ENCODE results near the gene SUSD6. TPM values are rescaled to one million over a fixed set of nuclear protein-coding genes. Genes with fewer than 3 reads are reported as not detected.
A peak's percentile ranks its signal among the peaks of the same experiment; 100 is the strongest.

The SUSD6 gene
- total RNA-seq, 1 donor = 17.7 TPM

- Histone ChIP-seq H3K4me1 (ENCODE audit: insufficient read depth, low read length) (peaks cover 45% of the 10 kb centered on the region), H3K27me3 (ENCODE audit: insufficient read depth, low read length) (no peaks in the 10 kb centered on the region), H4K20me1 (ENCODE audit: insufficient read depth, low read length) (peaks cover 50% of the 10 kb centered on the region), H3K36me3 (ENCODE audit: insufficient read depth, low read length) (no peaks in the 10 kb centered on the region), H3K4me2 (ENCODE audit: insufficient read depth, low read length) (peak overlapping the region; percentile 7), H3K9me3 (ENCODE audit: low read depth, low read length) (no peaks in the 10 kb centered on the region), H3K79me2 (ENCODE audit: insufficient read depth, low read length) (peaks cover 88% of the 10 kb centered on the region), H3K27ac (ENCODE audit: low read depth, low read length) (peak overlapping the region; percentile 6), H3K4me3 (ENCODE audit: insufficient read depth, low read length) (no peak overlapping the region), H2AFZ (ENCODE audit: low read length) (no peak overlapping the region)
- no peak for DNase-seq (ENCODE audit: insufficient read length, low spot score, missing footprints)
- no peak for TF ChIP-seq CTCF (IDR thresholded peaks at IDR 0.05; ENCODE audit: extremely low read depth, low read depth, low read length)
Measured at GRCh38 chr14:69650948-69651369, 39.6 kb downstream of the SUSD6 start.

- H4K20me1 ChIP-seq (ENCODE audit: insufficient read depth, low read length) = peaks cover 55% of the 10 kb centered on the region
- H3K4me2 ChIP-seq (ENCODE audit: insufficient read depth, low read length) = peak overlapping the region; percentile 7
- no peak for TF ChIP-seq CTCF (IDR thresholded peaks at IDR 0.05; ENCODE audit: extremely low read depth, low read depth, low read length)
- H3K4me3 ChIP-seq (ENCODE audit: insufficient read depth, low read length) = no peak overlapping the region
- DNase-seq (ENCODE audit: insufficient read length, low spot score, missing footprints) = no peak
- H3K4me1 ChIP-seq (ENCODE audit: insufficient read depth, low read length) = peaks cover 45% of the 10 kb centered on the region
- no peaks in the 10 kb centered on the region for H3K36me3 ChIP-seq (ENCODE audit: insufficient read depth, low read length)
- H3K27ac ChIP-seq (ENCODE audit: low read depth, low read length) = peak overlapping the region; percentile 6
- no peaks in the 10 kb centered on the region for H3K27me3 ChIP-seq (ENCODE audit: insufficient read depth, low read length)
- peaks cover 90% of the 10 kb centered on the region for H3K79me2 ChIP-seq (ENCODE audit: insufficient read depth, low read length)
- H2AFZ ChIP-seq (ENCODE audit: low read length) = no peak overlapping the region
- no peaks in the 10 kb centered on the region for H3K9me3 ChIP-seq (ENCODE audit: low read depth, low read length)
Measured at GRCh38 chr14:69651664-69652063, 40.3 kb downstream of the SUSD6 start.

- peaks cover 80% of the 10 kb centered on the region for H3K79me2 ChIP-seq (ENCODE audit: insufficient read depth, low read length)
Measured at GRCh38 chr14:69652942-69653684, 41.7 kb downstream of the SUSD6 start.

More at GRCh38 chr14:69652942-69653684, 41.7 kb downstream of the SUSD6 start:
- DNase-seq (ENCODE audit: insufficient read length, low spot score, missing footprints) = peak; percentile 18
- peaks cover 32% of the 10 kb centered on the region for H3K4me1 ChIP-seq (ENCODE audit: insufficient read depth, low read length)
- H3K27me3 ChIP-seq (ENCODE audit: insufficient read depth, low read length) = no peaks in the 10 kb centered on the region
- H3K9me3 ChIP-seq (ENCODE audit: low read depth, low read length) = no peaks in the 10 kb centered on the region
- peaks cover 52% of the 10 kb centered on the region for H4K20me1 ChIP-seq (ENCODE audit: insufficient read depth, low read length)
- H3K36me3 ChIP-seq (ENCODE audit: insufficient read depth, low read length) = no peaks in the 10 kb centered on the region
- TF ChIP-seq CTCF (IDR thresholded peaks at IDR 0.05; ENCODE audit: extremely low read depth, low read depth, low read length) = no peak
- no peak overlapping the region for H3K4me3 ChIP-seq (ENCODE audit: insufficient read depth, low read length)
- no peak overlapping the region for H3K4me2 ChIP-seq (ENCODE audit: insufficient read depth, low read length)
- H2AFZ ChIP-seq (ENCODE audit: low read length) = no peak overlapping the region
- H3K27ac ChIP-seq (ENCODE audit: low read depth, low read length) = no peak overlapping the region

All from osteoblast (primary cell).